GM12878 (cell line): ENCODE measurements around the gene ZBTB16. TPM values are rescaled to one million over a fixed set of nuclear protein-coding genes. Genes with fewer than 3 reads are reported as not detected.

Source experiments
- ATAC-seq: fragments of 200-7000 bp; cut with Tn5 transposase; 3 replicates; pipeline ENCODE4 v1.9.1; 2020; ENCODE audit warnings: mild to moderate bottlenecking, moderate library complexity
- BruUV-seq: library from RNA; stranded (reverse); fragments of 400-500 nt; replicated peaks from 2 replicates; lab custom pipeline; 2021; lab: Mats Ljungman, UMichigan
- CTCF ChIA-PET: fragments of 300-600 bp; sonication (Branson Sonifier 250); formaldehyde crosslinking; extraction: SDS; loops from one replicate; lab custom pipeline; 2021; ENCODE audit warnings: inconsistent platforms; lab: Yijun Ruan, JAX
- POLR2A ChIA-PET: fragments of 350-600 bp; formaldehyde crosslinking; extraction: SDS; loops from one replicate; lab custom pipeline; 2021; ENCODE audit warnings: inconsistent platforms; lab: Charles Lee
- RAD21 ChIA-PET: fragments of 300-600 bp; sonication (Branson Sonifier 250); formaldehyde crosslinking; loops from one replicate; lab custom pipeline; 2023; ENCODE audit warnings: antibody characterized with exemption; ENCODE audit not compliant: unreplicated experiment; lab: Charles Lee
- SMC1A ChIA-PET: fragments of 300-600 bp; sonication (Branson Sonifier 250); formaldehyde crosslinking; loops from one replicate; lab custom pipeline; 2023; ENCODE audit not compliant: unreplicated experiment, uncharacterized antibody; lab: Charles Lee
- DNase-seq: peaks from one replicate; pipeline ENCODE4 v3.0.0-alpha.2; 2011; ENCODE audit warnings: low read depth, low spot score
- FAIRE-seq: peaks from 3 replicates; lab custom pipeline; 2011; peaks lifted over from hg19 to GRCh38; lab: Jason Lieb, UNC
- H2AFZ ChIP-seq: 2 replicates; pipeline ENCODE4 v1.6.0; 2011; ENCODE audit warnings: low read depth, low read length, control low read depth; ENCODE audit not compliant: control insufficient read depth
- H3K27ac ChIP-seq: 2 replicates; pipeline ENCODE4 v1.5.1; 2011; ENCODE audit warnings: control low read depth; ENCODE audit not compliant: control insufficient read depth, insufficient read depth
- H3K27me3 ChIP-seq, 2 experiments: replicated peaks in 1 of 2; 2 replicates each; pipeline versions ENCODE4 v1.6.0 to v1.6.1; 2011; ENCODE audit warnings: low read length in 1 of 2; ENCODE audit not compliant: control insufficient read depth in 2 of 2, insufficient read depth in 2 of 2
- H3K36me3 ChIP-seq, 2 experiments: 2 replicates each; pipeline ENCODE4 v1.5.1; 2011; ENCODE audit warnings: low read length in 1 of 2; ENCODE audit not compliant: control insufficient read depth in 2 of 2, insufficient read depth in 2 of 2
- H3K4me1 ChIP-seq: 2 replicates; pipeline ENCODE4 v1.6.1; 2011; ENCODE audit warnings: mild to moderate bottlenecking, low read length, moderate library complexity, mixed read lengths; ENCODE audit not compliant: control insufficient read depth, insufficient read depth
- H3K4me2 ChIP-seq: 2 replicates; pipeline ENCODE4 v1.6.0; 2011; ENCODE audit warnings: control low read depth; ENCODE audit not compliant: control insufficient read depth, insufficient read depth
- H3K4me3 ChIP-seq: fragments of 200-600 bp; sonication (generic); 2 replicates; pipeline ENCODE4 v1.5.1; 2016
- H3K79me2 ChIP-seq: 2 replicates; pipeline ENCODE4 v1.6.0; 2011; ENCODE audit warnings: low read length; ENCODE audit not compliant: control insufficient read depth, insufficient read depth
- H3K9ac ChIP-seq: 2 replicates; pipeline ENCODE4 v1.8.0; 2011; ENCODE audit warnings: low read length, control low read depth, mixed read lengths; ENCODE audit not compliant: control insufficient read depth, insufficient read depth
- H3K9me3 ChIP-seq: replicated peaks from 3 replicates; pipeline ENCODE4 v1.5.1; 2011; ENCODE audit warnings: mild to moderate bottlenecking, low read length; ENCODE audit not compliant: control insufficient read depth, insufficient read depth
- H4K20me1 ChIP-seq: 2 replicates; pipeline ENCODE4 v1.6.0; 2011; ENCODE audit not compliant: control insufficient read depth, insufficient read depth
- CEBPB ChIP-seq, 2 experiments: fragments of 150-350 bp in 1 of 2; IDR thresholded peaks; 2 replicates each; pipeline ENCODE4 v1.6.1; 2012 to 2014; ENCODE audit warnings: low read depth in 2 of 2, low read length in 2 of 2, borderline replicate concordance in 1 of 2, inconsistent platforms in 1 of 2
- EZH2 ChIP-seq: IDR thresholded peaks from 2 replicates; pipeline ENCODE4 v1.6.1; 2012; ENCODE audit warnings: low read depth, mild to moderate bottlenecking, control low read depth, inconsistent platforms, low read length, borderline replicate concordance; ENCODE audit not compliant: control insufficient read depth
- GATAD2B ChIP-seq: fragments of 450-650 bp; conservative IDR thresholded peaks from 2 replicates; pipeline ENCODE4 v1.6.1; 2017; ENCODE audit warnings: low read depth, mild to moderate bottlenecking, moderate library complexity
- IKZF2 ChIP-seq, 2 experiments: fragments of 450-650 bp; IDR thresholded peaks; 2 replicates each; pipeline ENCODE4 v1.6.1; 2017; ENCODE audit warnings: mild to moderate bottlenecking in 2 of 2, moderate library complexity in 2 of 2
- NFXL1 ChIP-seq: fragments of 450-650 bp; IDR thresholded peaks from 2 replicates; pipeline ENCODE4 v1.6.1; 2017; ENCODE audit warnings: antibody characterized with exemption, mild to moderate bottlenecking, borderline replicate concordance
- POLR2AphosphoS2 ChIP-seq: IDR thresholded peaks from 2 replicates; pipeline ENCODE4 v1.6.1; 2011; ENCODE audit warnings: low read depth, mild to moderate bottlenecking, low read length, improper control_type of control experiment, moderate library complexity
- RAD51 ChIP-seq: fragments of 450-650 bp; IDR thresholded peaks from 2 replicates; pipeline ENCODE4 v1.6.1; 2016; ENCODE audit warnings: moderate library complexity, mild to moderate bottlenecking, inconsistent platforms
- RCOR1 ChIP-seq: conservative IDR thresholded peaks from 2 replicates; pipeline ENCODE4 v1.6.1; 2012; ENCODE audit warnings: low read depth, low read length, improper control_type of control experiment
- SKIL ChIP-seq: fragments of 450-650 bp; IDR thresholded peaks from 2 replicates; pipeline ENCODE4 v1.6.1; 2017; ENCODE audit warnings: mild to moderate bottlenecking, low read depth, inconsistent platforms; ENCODE audit not compliant: poor library complexity, severe bottlenecking
- ZNF622 ChIP-seq: fragments of 450-650 bp; IDR thresholded peaks from 2 replicates; pipeline ENCODE4 v1.6.1; 2017; ENCODE audit warnings: mild to moderate bottlenecking, inconsistent platforms
- WGBS: methylation state at CpG from one replicate; pipeline ENCODE4 v1.1.6; 2016; ENCODE audit warnings: low lambda C conversion rate; ENCODE audit not compliant: insufficient replicate concordance, insufficient coverage; ENCODE audit errors: missing lambda C conversion rate; 5-methylcytosine and 5-hydroxymethylcytosine counted together
- in situ Hi-C: fragments of 300-500 bp; cut with MboI; formaldehyde crosslinking; loops from 9 replicates; pipeline ENCODE4 v1.14.3; 2018; ENCODE audit warnings: mixed read lengths
- intact Hi-C: fragments of 100-400 bp; cut with micrococcal nuclease; formaldehyde crosslinking; loops from one replicate; pipeline ENCODE4 v1.14.2; 2022; ENCODE audit not compliant: unreplicated experiment
- polyA plus RNA-seq, 11 experiments: library from polyadenylated mRNA; depleted of rRNA in 4 of 11; unstranded in 6 of 11; stranded (reverse) in 5 of 11; fragments of >200 nt; fragmentation: Nextera tagmentation in 4 of 11; fragmentation: Illumina TruSeq in 1 of 11; extraction: Ambion mirVana in 4 of 11; extraction: Trizol in 1 of 11; gene quantifications; 1 replicate in 1 of 11; 2 replicates in 10 of 11; pipeline versions ENCODE4 v1.2.1 to v1.2.3, GENCODE V29; 2011 to 2016; ENCODE audit warnings: inconsistent platforms in 2 of 11, missing spikeins in 2 of 11, low read depth in 1 of 11
- total RNA-seq, 4 experiments: library from RNA; depleted of rRNA in 3 of 4; stranded (reverse); fragments of >200 nt in 3 of 4; fragmentation: Illumina TruSeq in 1 of 4; extraction: Trizol in 1 of 4; gene quantifications; 2 replicates each; pipeline versions ENCODE4 v1.2.1 to v1.2.3, GENCODE V29; 2013 to 2021
- TF ChIP-seq, protein P1 (sequence below): fragments of 150-350 bp; IDR thresholded peaks from 2 replicates; pipeline ENCODE4 v1.6.1; 2014; ENCODE audit warnings: mild to moderate bottlenecking, low read depth, low read length
- TF ChIP-seq, protein P2 (sequence below): IDR thresholded peaks from 2 replicates; pipeline ENCODE4 v1.6.1; 2011; ENCODE audit warnings: low read depth, low read length, improper control_type of control experiment, borderline replicate concordance

Gene ZBTB16
- total and polyA plus RNA-seq, 10 of the 15 experiments (the other 5 are each of a cell fraction or from before 2014, with no cell fraction given): 0.38 TPM; not detected in 9

GRCh38 chr11:114132944-114133394, 73.5 kb downstream of the ZBTB16 start:
- ChIA-PET CTCF (interaction anchor here (0.5 to 0.9 kb wide), 2 partner anchors 105 to 517 kb away, joined by 3 to 4 read pairs; no protein-coding TSS in a partner anchor), POLR2A (no interaction called here), SMC1A (no interaction called here), RAD21 (no interaction called here)
- ATAC-seq (no peak), FAIRE-seq (no peak), DNase-seq (no peak)
- H4K20me1 ChIP-seq: no peaks in the 10 kb centered on the region
- no peaks in the 10 kb centered on the region for H3K9me3 ChIP-seq
- TF ChIP-seq, protein P1, sequence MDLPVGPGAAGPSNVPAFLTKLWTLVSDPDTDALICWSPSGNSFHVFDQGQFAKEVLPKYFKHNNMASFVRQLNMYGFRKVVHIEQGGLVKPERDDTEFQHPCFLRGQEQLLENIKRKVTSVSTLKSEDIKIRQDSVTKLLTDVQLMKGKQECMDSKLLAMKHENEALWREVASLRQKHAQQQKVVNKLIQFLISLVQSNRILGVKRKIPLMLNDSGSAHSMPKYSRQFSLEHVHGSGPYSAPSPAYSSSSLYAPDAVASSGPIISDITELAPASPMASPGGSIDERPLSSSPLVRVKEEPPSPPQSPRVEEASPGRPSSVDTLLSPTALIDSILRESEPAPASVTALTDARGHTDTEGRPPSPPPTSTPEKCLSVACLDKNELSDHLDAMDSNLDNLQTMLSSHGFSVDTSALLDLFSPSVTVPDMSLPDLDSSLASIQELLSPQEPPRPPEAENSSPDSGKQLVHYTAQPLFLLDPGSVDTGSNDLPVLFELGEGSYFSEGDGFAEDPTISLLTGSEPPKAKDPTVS: no peak
- no peak for TF ChIP-seq EZH2
- no peak for TF ChIP-seq NFXL1
- TF ChIP-seq CEBPB (IDR thresholded peaks at IDR 0.05; ENCODE audit: borderline replicate concordance in 1 of 2, low read depth in 2 of 2, low read length in 2 of 2): no peak
- no peak for TF ChIP-seq GATAD2B
- TF ChIP-seq ZNF622: no peak
- TF ChIP-seq, protein P2, sequence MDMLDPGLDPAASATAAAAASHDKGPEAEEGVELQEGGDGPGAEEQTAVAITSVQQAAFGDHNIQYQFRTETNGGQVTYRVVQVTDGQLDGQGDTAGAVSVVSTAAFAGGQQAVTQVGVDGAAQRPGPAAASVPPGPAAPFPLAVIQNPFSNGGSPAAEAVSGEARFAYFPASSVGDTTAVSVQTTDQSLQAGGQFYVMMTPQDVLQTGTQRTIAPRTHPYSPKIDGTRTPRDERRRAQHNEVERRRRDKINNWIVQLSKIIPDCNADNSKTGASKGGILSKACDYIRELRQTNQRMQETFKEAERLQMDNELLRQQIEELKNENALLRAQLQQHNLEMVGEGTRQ: no peak
- TF ChIP-seq SKIL: no peak
- TF ChIP-seq IKZF2 (IDR thresholded peaks at IDR 0.05): no peak
- TF ChIP-seq RCOR1: no peak
- no peak for TF ChIP-seq RAD51
- TF ChIP-seq POLR2AphosphoS2: no peak
- H3K4me2 ChIP-seq: no peak overlapping the region
- H3K4me3 ChIP-seq: no peak overlapping the region
- in situ Hi-C loops: no loop called here
- intact Hi-C loops: no loop called here
- no TSS peak for BruUV-seq
- H3K4me1 ChIP-seq: no peaks in the 10 kb centered on the region
- H3K27me3 ChIP-seq: no peaks in the 10 kb centered on the region; a peak in 2 of 4 replicates
- no peak overlapping the region for H3K27ac ChIP-seq
- H3K36me3 ChIP-seq: no peaks in the 10 kb centered on the region
- no peak overlapping the region for H3K9ac ChIP-seq
- no peaks in the 10 kb centered on the region for H3K79me2 ChIP-seq
- 35% methylated on average over 6 of the region's 6 CpGs for whole genome bisulfite sequencing
- no peak overlapping the region for H2AFZ ChIP-seq
